Hair follicular keratinocyte (primary cell): ENCODE measurements around the gene CADM1. TPM values are rescaled to one million over a fixed set of nuclear protein-coding genes. Genes with fewer than 3 reads are reported as not detected.

Experiments
- total RNA-seq: library from RNA; depleted of rRNA; stranded (reverse); fragments of >200 nt; gene quantifications from 2 replicates; pipeline ENCODE4 v1.2.3, GENCODE V29; 2015

Gene CADM1
- total RNA-seq: 11.8 and 25.5 TPM in 2 replicates

DNA sequence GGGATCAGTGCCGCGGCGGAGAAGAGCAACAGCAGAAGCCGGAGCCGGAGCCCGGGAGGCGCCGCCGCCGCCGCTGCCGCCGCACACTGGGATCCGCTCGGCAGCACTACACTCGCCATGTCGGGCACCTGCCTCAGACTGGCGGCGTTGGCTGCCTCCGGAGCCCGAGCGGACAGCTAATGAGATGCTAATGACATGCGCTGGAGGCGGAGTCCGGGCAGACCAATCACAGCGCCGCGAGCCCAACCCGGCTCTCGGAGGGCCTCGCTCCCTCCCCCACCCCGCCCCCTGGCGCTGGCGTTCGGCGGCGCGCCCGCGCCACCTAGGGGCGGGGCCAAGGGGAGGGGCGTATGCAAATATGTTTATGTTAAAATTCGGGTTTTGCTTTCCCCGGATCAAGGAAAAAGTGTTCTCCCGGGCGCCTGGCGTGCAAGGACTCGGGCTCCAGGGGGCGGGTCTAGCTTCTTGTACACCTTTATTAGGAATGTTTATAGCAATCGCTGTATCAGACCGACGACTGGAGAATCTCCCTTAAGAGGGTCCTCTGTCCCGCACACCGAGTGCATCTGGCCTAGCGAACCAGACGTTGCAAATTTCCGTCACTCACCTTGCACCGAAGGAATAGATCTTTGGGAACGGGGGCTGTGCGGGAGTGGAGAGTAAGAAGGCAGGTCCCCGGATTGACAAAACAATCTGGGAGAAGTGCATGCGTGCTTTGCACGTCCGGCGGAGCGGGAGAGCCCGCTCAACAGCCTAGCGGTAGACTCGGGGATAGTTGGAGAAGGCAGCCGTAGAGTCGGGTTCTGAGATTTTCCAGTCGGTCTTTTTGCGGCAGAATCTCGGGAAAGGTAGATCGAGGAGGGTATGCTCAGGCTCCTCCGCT is at the start of gene CADM1:
CADM1 (minus strand) TSS at position 140 of the 883 bp plus-strand sequence.

